ENCODE data around the gene HOXB6.

- TF ChIP-seq CTCF (IDR thresholded peaks at IDR 0.05), result no peak
- TF ChIP-seq POLR2A (IDR thresholded peaks at IDR 0.05), result no peak
Observed at GRCh38 chr17:48577946-48578615, 26.7 kb downstream of the HOXB6 start, which contains the start of gene HOXB4.

All from thyroid gland (tissue), 4 donors.